LNCaP clone FGC (cell line): ENCODE results near the gene ITPR2.
"Not testable (repeated sequence)": the region's sequence is repeated elsewhere in the genome, so short reads cannot be mapped to it uniquely, and the experiment has no call there.

Experiments used
- DNase-seq: peaks from one replicate; pipeline ENCODE4 v3.0.0-alpha.2; 2011; ENCODE audit warnings: low read depth
- H3K4me3 ChIP-seq: 2 replicates; pipeline ENCODE4 v1.5.1; 2011; ENCODE audit warnings: mild to moderate bottlenecking, low read depth, low read length, control low read depth
- CTCF ChIP-seq: IDR thresholded peaks from 2 replicates; pipeline ENCODE4 v1.5.1; 2012; ENCODE audit warnings: mild to moderate bottlenecking; ENCODE audit not compliant: control insufficient read depth, insufficient read depth; ENCODE audit errors: extremely low read depth

Gene ITPR2

DNA sequence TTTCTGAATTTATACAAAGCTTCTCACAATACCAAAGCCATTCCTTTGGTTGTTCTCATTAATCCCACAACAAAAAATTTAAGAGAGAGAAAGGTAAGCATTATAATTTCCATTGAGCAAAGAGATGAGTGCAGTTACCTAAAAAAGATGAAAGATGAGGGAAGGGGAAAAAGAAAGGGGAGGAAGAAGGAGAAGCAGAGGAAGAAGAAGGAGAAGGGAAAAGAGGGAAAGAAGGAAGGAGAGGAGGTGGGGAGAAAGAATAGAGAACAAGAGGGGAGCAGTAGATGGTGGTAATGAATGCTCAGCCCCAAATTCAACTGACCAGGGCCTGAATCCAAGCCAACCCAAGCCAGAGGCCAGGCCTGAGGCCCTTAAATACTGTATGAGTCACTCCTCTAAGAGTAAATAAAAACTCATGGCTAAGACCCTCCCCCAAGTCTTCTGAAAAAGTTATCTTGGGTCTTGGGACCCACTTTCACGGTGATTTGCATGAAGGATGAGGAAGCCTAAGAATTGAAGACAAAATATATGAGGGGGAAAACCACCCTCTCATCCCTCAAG is 144.6 kb downstream of the ITPR2 start:
- DNase-seq: no peak
- no peak for TF ChIP-seq CTCF
- no peak overlapping the region for H3K4me3 ChIP-seq

GRCh38 chr12:26686408-26686807 is 146.6 kb downstream of the ITPR2 start:
- peak; percentile 86 for DNase-seq
- TF ChIP-seq CTCF: no peak
- H3K4me3 ChIP-seq: no peak overlapping the region

GRCh38 chr12:26684101-26684500 is 148.9 kb downstream of the ITPR2 start:
- DNase-seq: no peak
- TF ChIP-seq CTCF: no peak
- no peak overlapping the region for H3K4me3 ChIP-seq

DNA sequence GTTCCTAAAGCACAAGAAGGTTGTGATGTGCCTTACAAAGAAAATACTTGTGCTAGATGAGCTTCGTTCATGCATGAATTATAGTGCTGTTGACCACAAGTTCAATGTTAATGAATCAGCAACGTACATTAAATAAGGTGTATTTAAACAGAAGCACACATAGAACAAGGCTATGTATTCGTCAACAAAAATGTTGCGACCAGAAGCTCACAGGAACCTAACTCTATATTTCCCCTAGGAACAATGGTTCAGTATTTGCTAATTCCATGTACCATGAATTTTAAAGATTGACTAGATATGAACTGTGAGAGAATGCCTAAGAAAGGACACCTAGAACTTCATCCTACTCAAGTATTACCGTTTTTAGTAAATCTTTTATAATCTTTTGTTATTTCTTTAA is 149.6 kb downstream of the ITPR2 start:
- H3K4me3 ChIP-seq: no peak overlapping the region
- no peak for DNase-seq
- no peak for TF ChIP-seq CTCF

DNA sequence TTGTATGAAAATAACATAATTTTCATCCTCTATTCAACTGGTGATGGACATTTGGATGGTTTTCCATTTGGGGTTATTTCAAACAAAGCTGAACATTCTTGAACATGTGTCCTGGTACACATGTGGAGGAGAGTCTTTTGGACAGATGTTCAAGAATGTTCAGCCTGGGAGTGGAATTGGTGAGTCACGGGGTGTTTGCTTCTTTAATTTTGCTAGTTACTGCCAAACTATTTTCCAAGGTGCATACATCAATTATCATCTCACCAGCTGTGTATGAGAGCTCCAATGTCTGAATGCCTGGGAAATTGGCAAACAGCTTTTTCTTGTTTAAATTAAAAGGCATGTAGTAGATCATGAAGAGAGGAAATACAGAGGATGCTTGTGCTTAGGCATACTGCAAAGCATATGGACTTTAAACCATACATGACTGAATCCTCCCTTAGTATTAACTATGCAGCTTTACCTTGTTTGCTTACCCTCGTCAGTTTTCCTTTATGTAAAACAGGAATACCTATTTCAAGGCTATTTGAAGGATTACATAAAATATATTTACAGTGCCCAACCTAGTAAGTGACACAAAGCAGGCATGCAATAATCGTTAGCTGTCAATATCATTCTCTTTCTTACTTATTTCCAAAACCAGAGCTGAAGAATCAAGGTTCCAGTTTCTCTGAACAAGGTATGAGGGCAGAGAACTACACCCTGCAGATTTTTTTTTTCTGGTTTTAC is 152.1 kb downstream of the ITPR2 start:
- DNase-seq: no peak
- no peak overlapping the region for H3K4me3 ChIP-seq
- TF ChIP-seq CTCF: no peak

- no peak for TF ChIP-seq CTCF
- DNase-seq: no peak
- no peak overlapping the region for H3K4me3 ChIP-seq
Measured at GRCh38 chr12:26678697-26679660, 154.0 kb downstream of the ITPR2 start.

DNA sequence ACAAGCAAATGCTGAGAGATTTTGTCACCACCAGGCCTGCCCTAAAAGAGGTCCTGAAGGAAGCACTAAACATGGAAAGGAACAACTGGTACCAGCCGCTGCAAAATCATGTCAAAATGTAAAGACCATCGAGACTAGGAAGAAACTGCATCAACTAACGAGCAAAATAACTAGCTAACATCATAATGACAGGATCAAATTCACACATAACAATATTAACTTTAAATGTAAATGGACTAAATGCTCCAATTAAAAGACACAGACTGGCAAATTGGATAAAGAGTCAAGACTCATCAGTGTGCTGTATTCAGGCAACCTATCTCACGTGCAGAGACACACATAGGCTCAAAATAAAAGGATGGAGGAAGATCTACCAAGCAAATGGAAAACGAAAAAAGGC is 161.5 kb downstream of the ITPR2 start:
- not testable (repeated sequence) for DNase-seq, H3K4me3 ChIP-seq
